Uterus (tissue), 4 donors: ENCODE measurements around the gene NUCB2. TPM values are rescaled to one million over a fixed set of nuclear protein-coding genes. Genes with fewer than 3 reads are reported as not detected.

Experiments used
- DNase-seq, 2 donors: peaks; one replicate each; pipeline ENCODE4 v3.0.0-alpha.2; 2019 to 2020
- H3K27ac ChIP-seq, 2 donors: fragments of 200-600 bp; sonication (generic); 1 replicate in 1 of 2; 2 replicates in 1 of 2; pipeline ENCODE4 v1.5.1; 2016 to 2018
- H3K27me3 ChIP-seq, 2 donors: fragments of 200-600 bp; sonication (generic); one replicate each; pipeline ENCODE4 v1.5.1; 2018 to 2019; ENCODE audit warnings: control low read depth in 1 of 2
- H3K36me3 ChIP-seq, 2 donors: fragments of 200-600 bp; sonication (generic); one replicate each; pipeline ENCODE4 v1.5.1; 2019; ENCODE audit warnings: control low read depth in 1 of 2
- H3K4me1 ChIP-seq, 2 donors: fragments of 200-600 bp; sonication (generic); one replicate each; pipeline ENCODE4 v1.5.1; 2018 to 2019; ENCODE audit warnings: control low read depth in 1 of 2
- H3K4me3 ChIP-seq, 2 donors: fragments of 200-600 bp; sonication (generic); 1 replicate in 1 of 2; 2 replicates in 1 of 2; pipeline ENCODE4 v1.5.1; 2018 to 2019; ENCODE audit warnings: mild to moderate bottlenecking in 1 of 2
- H3K9me3 ChIP-seq, 2 donors: fragments of 200-600 bp; sonication (generic); one replicate each; pipeline ENCODE4 v1.5.1; 2019; ENCODE audit warnings: control low read depth in 1 of 2
- CTCF ChIP-seq, 4 experiments: fragments of 200-600 bp in 2 of 4; fragments of 450-650 bp in 2 of 4; sonication (generic) in 2 of 4; IDR thresholded peaks; one replicate each; pipeline ENCODE4 v1.5.1; 2016 to 2019; ENCODE audit warnings: antibody characterized with exemption in 4 of 4, mild to moderate bottlenecking in 2 of 4, moderate library complexity in 1 of 4
- POLR2A ChIP-seq, 2 donors: fragments of 450-650 bp; IDR thresholded peaks; one replicate each; pipeline ENCODE4 v1.6.1; 2016; ENCODE audit warnings: antibody characterized with exemption in 2 of 2, mild to moderate bottlenecking in 1 of 2, moderate library complexity in 1 of 2
- intact Hi-C: fragments of 100-400 bp; cut with DNase I; formaldehyde crosslinking; loops from one replicate; pipeline ENCODE4 v1.15.1; 2023; ENCODE audit warnings: low total_unique reads
- total RNA-seq, 4 donors: library from RNA; depleted of rRNA in 3 of 4; stranded (reverse); fragments of >200 nt in 3 of 4; gene quantifications; one replicate each; pipeline versions ENCODE4 v1.1.0 to v1.2.4, GENCODE V29; 2014 to 2023
- donor health status: DM: yes; HTN: yes; CAD: no.

The NUCB2 gene
- total RNA-seq, 4 donors from 2014 or later = 22.0 to 132 (median 68.3) TPM

GRCh38 chr11:17291710-17292109 lies 15.2 kb downstream of the NUCB2 start:
- TF ChIP-seq CTCF (IDR thresholded peaks at IDR 0.05) (no peak), POLR2A (IDR thresholded peaks at IDR 0.05) (no peak)
- H3K4me1 ChIP-seq = no peaks in the 10 kb centered on the region
- intact Hi-C loops = no loop called here
- no peaks in the 10 kb centered on the region for H3K9me3 ChIP-seq
- peaks cover 0 to 2% of the 10 kb centered on the region in 2 donors for H3K36me3 ChIP-seq
- no peak overlapping the region for H3K4me3 ChIP-seq
- H3K27me3 ChIP-seq = no peaks in the 10 kb centered on the region
- DNase-seq = no peak
- H3K27ac ChIP-seq = no peak overlapping the region

GRCh38 chr11:17293311-17293710 lies 16.8 kb downstream of the NUCB2 start:
- Histone ChIP-seq H3K9me3 (no peaks in the 10 kb centered on the region), H3K27me3 (no peaks in the 10 kb centered on the region), H3K27ac (no peak overlapping the region), H3K4me3 (no peak overlapping the region), H3K4me1 (no peaks in the 10 kb centered on the region), H3K36me3 (peaks cover 0 to 2% of the 10 kb centered on the region in 2 donors)
- intact Hi-C loops = no loop called here
- no peak for TF ChIP-seq CTCF (IDR thresholded peaks at IDR 0.05)
- no peak for TF ChIP-seq POLR2A (IDR thresholded peaks at IDR 0.05)
- DNase-seq = no peak

DNA sequence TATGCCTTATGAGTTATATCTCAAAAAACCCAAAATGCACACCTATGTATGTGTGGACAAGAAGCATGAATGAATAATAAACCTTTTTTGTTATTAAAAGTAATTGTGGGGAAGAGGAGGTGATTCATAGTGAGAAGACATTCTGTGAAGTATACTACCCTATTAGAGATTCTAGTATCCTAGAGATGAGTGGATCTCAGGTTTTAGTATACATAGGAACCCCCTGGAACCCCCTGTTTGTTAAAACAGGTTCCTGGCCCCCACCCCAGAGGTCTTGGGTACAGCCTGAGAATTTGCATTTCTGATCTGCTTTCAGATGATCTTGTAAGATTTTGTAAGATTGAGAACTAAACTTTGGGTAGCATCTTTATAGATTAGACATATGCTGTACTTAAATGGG lies 17.5 kb downstream of the NUCB2 start:
- H3K27me3 ChIP-seq = no peaks in the 10 kb centered on the region
- no peak overlapping the region for H3K4me3 ChIP-seq
- H3K4me1 ChIP-seq = no peaks in the 10 kb centered on the region
- intact Hi-C loops = no loop called here
- H3K27ac ChIP-seq = no peak overlapping the region
- no peak for DNase-seq
- no peaks in the 10 kb centered on the region for H3K9me3 ChIP-seq
- TF ChIP-seq CTCF (IDR thresholded peaks at IDR 0.05) (no peak), POLR2A (IDR thresholded peaks at IDR 0.05) (no peak)
- H3K36me3 ChIP-seq = peaks cover 0 to 2% of the 10 kb centered on the region in 2 donors

GRCh38 chr11:17296852-17297559 lies 20.5 kb downstream of the NUCB2 start:
- H3K9me3 ChIP-seq = no peaks in the 10 kb centered on the region
- no peak overlapping the region for H3K27ac ChIP-seq
- intact Hi-C loops = no loop called here
- DNase-seq = no peak
- H3K4me3 ChIP-seq = no peak overlapping the region
- H3K4me1 ChIP-seq = no peaks in the 10 kb centered on the region
- H3K36me3 ChIP-seq = peaks cover 0 to 2% of the 10 kb centered on the region in 2 donors
- TF ChIP-seq POLR2A (IDR thresholded peaks at IDR 0.05) = no peak
- no peak for TF ChIP-seq CTCF (IDR thresholded peaks at IDR 0.05)
- no peaks in the 10 kb centered on the region for H3K27me3 ChIP-seq

GRCh38 chr11:17298302-17298701 lies 21.8 kb downstream of the NUCB2 start:
- H3K4me1 ChIP-seq = no peaks in the 10 kb centered on the region
- H3K36me3 ChIP-seq = peaks cover 0 to 2% of the 10 kb centered on the region in 2 donors

More at GRCh38 chr11:17298302-17298701, 21.8 kb downstream of the NUCB2 start:
- no peak for DNase-seq
- Histone ChIP-seq H3K4me3 (no peak overlapping the region), H3K27me3 (no peaks in the 10 kb centered on the region), H3K27ac (no peak overlapping the region), H3K9me3 (no peaks in the 10 kb centered on the region)
- TF ChIP-seq POLR2A (IDR thresholded peaks at IDR 0.05) (no peak), CTCF (IDR thresholded peaks at IDR 0.05) (no peak)
- intact Hi-C loops = no loop called here
